CD4-positive, alpha-beta T cell treated with Interleukin-4 for 1 hour (primary cell): ENCODE data around the gene ATRIP.
"Not testable (repeated sequence)": the region's sequence is repeated elsewhere in the genome, so short reads cannot be mapped to it uniquely, and the experiment has no call there.

Experiments used
- DNase-seq, 2 donors: peaks; one replicate each; pipeline ENCODE4 v3.0.0-alpha.2; 2020 to 2022

Gene ATRIP

GRCh38 chr3:48472673-48472922, 26.1 kb downstream of the ATRIP start:
- no peak for DNase-seq

GRCh38 chr3:48472923-48473616, 26.5 kb downstream of the ATRIP start:
- DNase-seq = peak; percentile 97 to 98

- no peak for DNase-seq
Measured at GRCh38 chr3:48473617-48473952, 27.0 kb downstream of the ATRIP start.

- DNase-seq = not testable (repeated sequence)
Measured at GRCh38 chr3:48474031-48474430, 27.5 kb downstream of the ATRIP start.

GRCh38 chr3:48474619-48475018, 28.1 kb downstream of the ATRIP start:
- DNase-seq = no peak

DNA sequence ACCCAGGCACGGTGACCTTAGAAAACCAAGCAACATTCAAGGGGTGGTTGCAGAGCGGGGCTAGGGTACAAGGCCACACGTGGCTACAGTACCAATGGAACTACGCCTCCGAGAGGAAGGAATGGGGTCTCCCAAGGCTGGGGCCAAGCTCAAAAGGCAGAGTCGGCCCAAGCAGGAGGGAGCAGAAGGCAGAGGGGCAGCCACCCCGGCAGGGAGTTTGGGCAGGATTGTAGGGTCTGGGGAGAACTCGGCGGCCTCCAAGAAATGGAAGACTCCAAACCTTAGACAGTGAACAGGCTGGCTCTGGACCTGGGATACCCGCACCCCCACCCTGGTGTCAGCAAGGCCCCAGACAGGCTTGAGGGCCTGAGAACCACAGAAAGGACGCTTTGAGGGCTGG, 28.7 kb downstream of the ATRIP start:
- no peak for DNase-seq

DNA sequence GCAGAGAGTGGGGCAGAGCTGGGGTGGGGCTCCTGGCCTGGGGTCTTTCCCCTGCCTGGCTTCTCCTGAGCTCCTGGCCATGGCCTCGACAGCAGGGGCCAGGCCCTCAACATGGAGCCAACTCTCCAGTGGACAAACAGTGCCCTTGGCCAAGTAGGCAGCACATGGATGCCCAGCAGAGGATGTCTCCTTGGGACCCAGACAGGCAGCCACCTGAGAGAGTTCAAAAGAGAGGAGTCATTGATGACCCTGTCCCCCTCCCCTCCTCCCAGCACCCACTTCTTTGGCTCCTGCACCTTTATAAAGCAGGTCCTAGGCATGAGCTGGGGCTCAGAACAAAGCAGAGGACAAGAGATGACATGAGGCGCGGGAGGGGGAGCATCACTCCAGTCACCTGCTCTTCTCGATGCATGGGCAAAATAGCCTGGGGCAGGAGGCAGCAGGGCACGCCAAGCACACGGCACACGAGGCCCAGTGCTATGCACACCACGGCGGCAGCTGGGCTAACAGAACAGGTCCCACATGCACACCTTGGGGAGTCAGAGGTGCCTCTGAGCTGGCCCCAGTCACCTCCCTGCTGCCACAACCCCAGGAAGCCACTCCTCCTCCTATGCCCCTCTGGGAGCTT, 30.0 kb downstream of the ATRIP start:
- DNase-seq = no peak

DNA sequence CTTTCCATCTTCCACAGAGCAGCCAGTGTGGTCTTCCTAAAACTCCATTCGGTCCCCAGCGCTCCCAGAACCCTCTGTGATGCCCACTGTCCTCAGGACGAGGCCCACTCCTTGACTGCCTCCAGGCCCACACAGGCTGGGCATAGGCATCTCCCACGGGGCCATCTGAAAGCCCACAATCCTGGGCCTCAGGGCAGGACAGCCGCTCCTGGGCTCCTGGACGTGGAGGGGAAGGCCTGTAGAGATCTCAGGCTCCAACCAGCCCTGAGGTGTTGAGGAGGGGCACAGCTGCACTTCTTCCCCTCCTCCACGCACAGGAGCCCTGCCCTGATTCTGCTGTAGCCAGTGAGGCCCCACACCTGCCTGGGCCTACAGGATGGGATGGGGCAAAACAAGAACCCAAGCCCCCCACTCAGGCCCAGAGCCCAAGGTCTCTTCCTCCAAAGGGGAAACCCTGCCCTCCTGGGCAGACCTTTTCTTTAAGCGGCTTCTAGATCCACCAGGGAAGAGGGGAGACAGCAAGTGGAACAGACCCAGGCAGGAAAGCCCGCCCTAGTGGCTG, 31.5 kb downstream of the ATRIP start:
- no peak for DNase-seq

GRCh38 chr3:48478626-48479555, 32.4 kb downstream of the ATRIP start:
- DNase-seq = peak; percentile 52 to 77

DNA sequence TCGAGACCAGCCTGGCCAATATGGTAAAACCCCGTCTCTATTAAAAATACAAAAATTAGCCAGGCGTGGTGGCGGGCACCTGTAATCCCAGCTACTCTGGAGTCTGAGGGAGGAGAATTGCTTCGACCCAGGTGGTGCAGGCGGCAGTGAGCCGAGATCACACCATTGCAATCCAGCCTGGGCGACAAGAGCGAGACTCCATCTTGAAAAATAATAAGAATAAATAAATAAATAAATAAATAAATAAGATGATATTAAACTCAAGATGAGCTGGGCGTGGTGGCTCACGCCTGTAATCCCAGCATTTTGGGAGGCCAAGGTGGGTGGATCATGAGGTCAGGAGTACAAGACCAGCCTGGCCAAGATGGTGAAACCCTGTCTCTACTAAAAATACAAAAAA, 34.4 kb downstream of the ATRIP start:
- not testable (repeated sequence) for DNase-seq

DNA sequence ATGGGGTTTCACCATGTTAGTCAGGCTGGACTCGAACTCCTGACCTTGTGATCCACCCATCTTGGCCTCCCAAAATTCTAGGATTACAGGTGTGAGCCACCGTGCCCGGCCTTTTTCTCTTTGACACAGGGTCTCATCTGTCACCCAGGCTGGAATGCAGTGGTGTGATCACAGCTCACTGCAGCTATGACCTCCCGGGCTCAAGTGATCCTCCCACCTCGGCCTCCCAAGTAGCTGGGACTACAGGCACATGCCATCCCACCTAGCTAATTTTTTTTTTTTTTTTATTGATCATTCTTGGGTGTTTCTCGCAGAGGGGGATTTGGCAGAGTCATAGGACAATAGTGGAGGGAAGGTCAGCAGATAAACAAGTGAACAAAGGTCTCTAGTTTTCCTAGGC, 36.3 kb downstream of the ATRIP start:
- not testable (repeated sequence) for DNase-seq

GRCh38 chr3:48486952-48487351, 40.4 kb downstream of the ATRIP start:
- no peak for DNase-seq

DNA sequence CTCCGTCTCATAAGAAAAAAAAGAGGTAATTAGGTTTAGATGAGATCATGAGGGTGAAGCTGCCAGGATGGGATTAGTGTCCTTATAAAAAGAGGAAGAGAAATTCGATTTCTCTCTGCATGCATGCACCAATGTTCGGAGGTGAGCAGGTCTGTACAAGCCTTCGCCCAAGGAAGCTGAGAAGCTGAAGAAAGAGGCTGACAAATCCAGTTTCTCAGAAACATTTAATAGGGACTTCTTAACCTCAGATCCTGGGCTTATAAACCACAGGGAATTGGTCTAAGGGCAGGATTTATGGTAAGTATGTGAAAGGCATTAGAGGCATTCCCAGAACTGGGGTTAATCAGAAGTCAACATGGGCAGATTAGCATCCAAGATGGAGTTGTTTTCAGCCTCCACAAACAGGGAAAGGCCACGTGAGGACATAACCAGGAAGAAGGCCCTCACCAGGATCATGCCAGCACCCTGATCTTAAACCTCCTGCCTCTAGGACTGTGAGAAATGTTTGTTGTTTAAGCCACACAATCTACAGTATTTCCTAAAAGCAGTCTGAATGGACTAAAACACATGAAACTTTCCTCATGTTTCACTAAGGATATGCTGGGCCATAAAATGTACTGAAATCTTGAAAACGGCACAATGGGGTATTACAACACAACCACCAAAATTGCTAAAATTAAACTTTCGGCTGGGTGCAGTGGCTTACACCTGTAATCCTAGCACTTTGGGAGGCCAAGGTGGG, 46.1 kb downstream of the ATRIP start:
- peak in 1 of 2 donors; percentile 24 for DNase-seq

- DNase-seq = no peak
Measured at GRCh38 chr3:48493203-48493501, 46.6 kb downstream of the ATRIP start.

DNA sequence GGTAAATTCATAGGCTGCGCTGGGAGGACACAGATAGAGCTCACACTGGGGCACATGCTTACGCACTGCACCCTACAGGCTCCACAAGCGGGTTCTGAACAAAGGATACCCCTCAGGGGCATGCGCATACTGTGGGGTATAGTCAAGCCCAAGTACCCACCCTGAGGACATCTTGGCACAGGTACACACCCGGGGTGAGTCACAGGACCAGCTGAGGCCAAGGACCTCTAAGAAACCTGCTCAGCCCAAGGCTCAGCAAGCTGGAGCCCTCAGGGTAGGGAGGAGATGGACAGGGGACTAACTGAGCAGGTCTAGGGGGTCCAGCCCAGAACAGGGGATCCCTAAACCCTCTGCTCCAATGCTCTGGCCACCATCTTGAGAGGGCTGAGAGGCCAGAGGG, 54.1 kb downstream of the ATRIP start:
- DNase-seq = no peak

GRCh38 chr3:48501196-48501595, 54.7 kb downstream of the ATRIP start:
- no peak for DNase-seq

- DNase-seq = no peak
Measured at GRCh38 chr3:48502121-48502520, 55.6 kb downstream of the ATRIP start.

- DNase-seq = no peak
Measured at GRCh38 chr3:48502728-48503168, 56.2 kb downstream of the ATRIP start.

DNA sequence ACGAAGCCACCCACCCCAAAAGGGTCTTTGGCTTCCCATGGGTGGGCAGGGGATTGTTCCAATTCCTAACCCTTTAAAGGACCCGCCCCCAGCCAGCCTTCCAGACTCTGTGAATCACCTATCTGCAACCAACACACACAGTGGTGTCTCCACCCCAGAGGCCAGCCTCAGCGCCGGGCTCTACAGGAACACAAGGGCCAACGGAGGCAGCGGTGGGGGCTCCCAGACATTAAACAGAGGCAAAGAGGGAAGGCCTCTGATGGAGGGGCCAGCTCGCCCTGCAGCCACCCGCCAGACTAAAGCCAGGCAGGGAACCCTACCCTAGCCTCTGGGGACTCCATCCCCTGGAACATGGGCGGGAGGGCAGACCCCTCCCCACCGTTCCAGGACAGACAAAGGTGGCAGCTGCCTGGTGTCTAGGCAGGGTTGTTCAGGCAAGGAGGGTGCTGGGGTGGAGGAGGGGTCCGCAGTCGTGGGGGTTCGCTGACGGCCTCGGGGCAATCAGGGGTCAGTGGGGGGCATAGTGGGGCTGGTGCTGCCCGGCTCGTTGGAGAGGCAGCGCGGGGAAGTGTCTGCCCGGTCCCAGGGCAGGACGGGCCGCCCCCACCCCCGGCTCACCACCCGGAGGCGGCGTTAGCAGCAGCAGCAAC, 57.0 kb downstream of the ATRIP start:
- DNase-seq = no peak

DNA sequence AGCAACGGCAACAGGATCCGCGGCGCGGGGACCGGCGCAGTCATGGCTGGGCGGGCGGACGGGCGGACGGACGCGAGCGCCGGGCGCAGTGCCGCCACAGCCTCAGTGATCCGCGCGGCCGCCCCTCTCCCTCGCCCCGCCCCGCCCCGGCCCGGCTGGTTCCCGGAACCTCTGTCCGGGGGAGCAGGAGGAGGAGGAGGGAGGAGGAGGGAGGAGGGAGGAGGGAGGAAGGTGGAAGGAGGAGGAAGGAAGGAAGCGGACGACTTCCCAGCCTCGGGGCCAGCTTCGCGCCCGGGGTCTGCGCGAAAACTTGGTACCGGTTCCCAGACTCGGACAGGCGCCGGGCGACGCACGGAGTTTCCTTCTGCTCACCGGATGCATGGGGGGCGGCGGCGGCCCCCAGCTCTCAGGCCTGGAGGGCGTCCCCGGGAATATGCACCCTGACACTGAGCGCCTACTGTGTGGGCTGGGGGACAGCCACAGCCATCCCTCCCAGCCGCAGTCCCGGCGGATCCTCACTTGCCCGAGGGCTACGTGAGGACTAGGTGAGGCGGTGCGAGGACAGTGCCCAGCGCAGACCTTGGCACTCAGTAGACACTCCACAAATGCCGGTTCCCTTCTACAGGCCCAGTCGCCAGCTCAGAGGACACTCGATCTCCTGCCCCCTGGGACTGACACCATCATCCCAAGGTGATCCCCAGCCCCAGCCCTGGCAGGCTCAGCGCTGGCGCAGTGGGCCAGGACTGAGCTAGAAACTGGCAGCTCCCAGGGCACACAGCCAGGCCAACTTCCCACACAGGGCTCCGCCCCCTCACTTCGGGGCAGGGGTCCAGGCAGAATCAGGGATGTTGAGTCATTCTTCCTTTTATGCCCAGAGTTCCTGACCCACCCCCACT, 57.8 kb downstream of the ATRIP start, which contains the start of gene SHISA5:
SHISA5 (minus strand) TSS at position 124 of the 896 bp plus-strand sequence; CDS start at position 44, 80 bp downstream.
- peak; percentile 48 to 57 for DNase-seq

DNA sequence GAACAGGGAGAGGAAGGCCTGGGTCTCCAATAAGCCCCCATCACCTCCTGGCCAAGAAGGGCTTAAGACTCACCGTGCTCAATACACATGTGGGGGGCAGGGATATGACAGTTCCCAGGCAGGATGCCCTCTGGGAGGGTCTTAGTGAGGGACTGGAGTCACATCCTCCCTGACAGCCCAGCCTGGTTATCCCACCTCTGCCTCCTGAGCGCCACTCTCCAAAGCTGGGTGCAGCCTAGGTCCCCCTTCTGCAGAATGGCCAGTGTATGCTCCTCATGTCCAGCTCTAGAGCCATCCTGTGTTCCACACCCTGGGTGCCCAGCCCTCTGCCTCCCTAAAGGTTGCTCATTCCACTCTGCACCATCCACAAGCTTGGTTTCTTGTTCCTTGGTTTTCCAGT, 58.6 kb downstream of the ATRIP start:
- DNase-seq = no peak
